Right lung (tissue), 10 donors: ENCODE measurements around the gene RETN. TPM values are rescaled to one million over a fixed set of nuclear protein-coding genes. Genes with fewer than 3 reads are reported as not detected.
A peak's percentile ranks its signal among the peaks of the same experiment; 100 is the strongest.

ENCODE experiments used
- DNase-seq, 2 donors: peaks; one replicate each; pipeline ENCODE4 v3.0.0-alpha.2; 2013
- long read RNA-seq, 8 donors: transcript quantifications; one replicate each; lab custom pipeline, GENCODE V29; 2026
- polyA plus RNA-seq, 5 donors: library from polyadenylated mRNA; unstranded; fragments of 120-200 nt; gene quantifications; one replicate each; pipeline versions ENCODE4 v1.2.1 to v1.2.3, GENCODE V29; 2013; ENCODE audit warnings: inconsistent platforms in 1 of 5, low replicate concordance in 1 of 5; ENCODE audit not compliant: insufficient read length in 5 of 5, insufficient read depth in 1 of 5

The RETN gene
- polyA plus RNA-seq, result 1 to 10 TPM in 4 of 5 donors, under 1 TPM in 1; 0.84 to 4.3 (median 1.5) TPM
- long read RNA-seq, donor 1, partial matches to known transcripts, result 0 of 4 reads
- long read RNA-seq, donor 1, other reads (novel, unspliced or antisense), result 0 of 4 reads
- long read RNA-seq, donor 2, partial matches to known transcripts, result 0 of 2 reads
- long read RNA-seq, donor 2, other reads (novel, unspliced or antisense), result 0 of 2 reads
- long read RNA-seq, donor 3, partial matches to known transcripts, result 0 of 3 reads
- long read RNA-seq, donor 3, other reads (novel, unspliced or antisense), result 0 of 3 reads
- long read RNA-seq, donor 4, partial matches to known transcripts, result 0 of 2 reads
- long read RNA-seq, donor 4, other reads (novel, unspliced or antisense), result 0 of 2 reads
- long read RNA-seq, donor 5, partial matches to known transcripts, result 0 of 2 reads
- long read RNA-seq, donor 5, other reads (novel, unspliced or antisense), result 0 of 2 reads
- long read RNA-seq, donor 6, partial matches to known transcripts, result 0 of 1 reads
- long read RNA-seq, donor 6, other reads (novel, unspliced or antisense), result 0 of 1 reads
- long read RNA-seq, donor 7, partial matches to known transcripts, result 0 of 4 reads
- long read RNA-seq, donor 7, other reads (novel, unspliced or antisense), result 0 of 4 reads
- long read RNA-seq, donor 8, result 0 reads

- DNase-seq, result no peak
Observed at GRCh38 chr19:7668842-7669241, at the start of gene RETN. RETN (plus strand) TSS chr19:7669049; CDS start chr19:7669327, 278 bp downstream.

GRCh38 chr19:7619671-7620441 lies 49.0 kb upstream of the RETN start:
- DNase-seq, result no peak

GRCh38 chr19:7620442-7621412 lies 48.1 kb upstream of the RETN start:
- DNase-seq, result no peak

- DNase-seq, result no peak
Observed at GRCh38 chr19:7622933-7623685, 45.7 kb upstream of the RETN start.

GRCh38 chr19:7623725-7624603 lies 44.9 kb upstream of the RETN start:
- DNase-seq, result no peak

- DNase-seq, result no peak
Observed at GRCh38 chr19:7624810-7625209, 44.0 kb upstream of the RETN start.

GRCh38 chr19:7625763-7626372 lies 43.0 kb upstream of the RETN start:
- DNase-seq, result no peak

- DNase-seq, result no peak
Observed at GRCh38 chr19:7627166-7627565, 41.7 kb upstream of the RETN start.

GRCh38 chr19:7628589-7629311 lies 40.1 kb upstream of the RETN start:
- no peak for DNase-seq

GRCh38 chr19:7629347-7630054 lies 39.3 kb upstream of the RETN start, which contains the start of the genes PET100 and XAB2:
PET100 (plus strand) TSS chr19:7629793; CDS start chr19:7629834, 41 bp downstream.
XAB2 (minus strand) TSS chr19:7629545; CDS start chr19:7629527, 18 bp downstream.
- DNase-seq, result peak; percentile 98 to 99

- DNase-seq, result no peak
Observed at GRCh38 chr19:7631577-7631976, 37.3 kb upstream of the RETN start.

GRCh38 chr19:7632340-7633203 lies 36.3 kb upstream of the RETN start:
- no peak for DNase-seq

GRCh38 chr19:7633698-7634097 lies 35.2 kb upstream of the RETN start, which contains the start of gene PCP2:
PCP2 (minus strand) TSS chr19:7633719; CDS start chr19:7633457, 262 bp downstream.
- DNase-seq, result no peak

- DNase-seq, result no peak
Observed at GRCh38 chr19:7635670-7636069, 33.2 kb upstream of the RETN start.

- DNase-seq, result no peak
Observed at GRCh38 chr19:7636317-7636690, 32.5 kb upstream of the RETN start.
